Dermis blood vessel endothelial cell (primary cell): ENCODE measurements around the gene NOTCH2NLA. TPM values are rescaled to one million over a fixed set of nuclear protein-coding genes. Genes with fewer than 3 reads are reported as not detected.
"Not testable (repeated sequence)": the region's sequence is repeated elsewhere in the genome, so short reads cannot be mapped to it uniquely, and the experiment has no call there.

Experiments used
- DNase-seq: peaks from one replicate; pipeline ENCODE4 v3.0.0; 2010
- total RNA-seq: library from RNA; depleted of rRNA; stranded (reverse); fragments of >200 nt; gene quantifications from 2 replicates; pipeline ENCODE4 v1.2.3, GENCODE V29; 2014

NOTCH2NLA gene
- total RNA-seq, 1 donor from 2014 or later = 7.5 TPM

DNA sequence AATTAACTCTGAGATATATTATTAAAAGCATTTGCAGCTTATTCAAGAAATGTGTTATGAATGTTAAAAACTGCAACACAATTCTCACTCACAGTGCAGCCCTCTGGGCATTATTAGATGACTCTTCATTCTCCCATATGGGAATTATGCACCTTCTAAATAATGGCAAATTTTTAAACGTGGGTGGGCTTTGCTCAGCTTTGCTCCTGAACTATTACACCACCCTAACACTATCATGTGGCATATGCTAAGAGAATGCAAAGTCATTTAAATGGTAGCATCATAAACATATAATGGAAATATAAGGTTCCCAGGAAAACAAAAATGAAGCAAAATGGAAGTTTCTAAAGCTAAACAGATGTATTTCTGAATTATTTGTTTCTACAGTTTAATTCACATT, 61.5 kb downstream of the NOTCH2NLA start:
- not testable (repeated sequence) for DNase-seq

DNA sequence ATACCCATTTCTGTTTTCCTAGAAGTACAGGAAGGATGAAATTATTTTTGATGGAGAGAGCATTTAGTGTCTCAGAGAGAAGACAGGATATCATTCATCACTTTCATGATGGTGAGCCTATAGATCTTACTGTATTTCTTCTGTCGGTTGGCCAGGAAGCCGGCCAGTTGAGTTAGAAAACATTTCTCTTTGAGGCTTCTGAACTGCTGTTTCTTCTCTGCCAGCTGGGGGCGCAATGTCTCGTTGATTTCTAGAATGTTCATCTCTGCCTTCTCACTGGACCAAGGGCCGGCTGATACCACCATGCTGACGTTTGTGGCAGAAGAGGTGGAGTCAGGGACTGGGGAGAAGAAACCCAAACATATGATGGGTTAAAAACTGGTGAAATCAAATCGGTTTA, 84.4 kb downstream of the NOTCH2NLA start, which contains the start of gene NBPF10:
Gene NBPF10 (minus strand): TSS at position 340 of the 400 bp plus-strand sequence. CDS start 35 bp downstream, at position 305.
- DNase-seq = not testable (repeated sequence)

Other genes starting within 250 kb of the NOTCH2NLA start
- gene TXNIP, start 232.4 kb downstream of the NOTCH2NLA start, total RNA-seq = 108 and 151 TPM in 2 replicates
- not detected in 2 replicates for gene HJV, start 207.3 kb downstream of the NOTCH2NLA start, total RNA-seq
- gene NBPF10, start 84.2 kb downstream of the NOTCH2NLA start, total RNA-seq = 0.28 and 0.34 TPM in 2 replicates